Measurements from ENCODE around the gene MEIOB. TPM values are rescaled to one million over a fixed set of nuclear protein-coding genes. Genes with fewer than 3 reads are reported as not detected.

MEIOB gene
- total RNA-seq, 1 experiment from 2014 or later = 1.3 TPM

DNA sequence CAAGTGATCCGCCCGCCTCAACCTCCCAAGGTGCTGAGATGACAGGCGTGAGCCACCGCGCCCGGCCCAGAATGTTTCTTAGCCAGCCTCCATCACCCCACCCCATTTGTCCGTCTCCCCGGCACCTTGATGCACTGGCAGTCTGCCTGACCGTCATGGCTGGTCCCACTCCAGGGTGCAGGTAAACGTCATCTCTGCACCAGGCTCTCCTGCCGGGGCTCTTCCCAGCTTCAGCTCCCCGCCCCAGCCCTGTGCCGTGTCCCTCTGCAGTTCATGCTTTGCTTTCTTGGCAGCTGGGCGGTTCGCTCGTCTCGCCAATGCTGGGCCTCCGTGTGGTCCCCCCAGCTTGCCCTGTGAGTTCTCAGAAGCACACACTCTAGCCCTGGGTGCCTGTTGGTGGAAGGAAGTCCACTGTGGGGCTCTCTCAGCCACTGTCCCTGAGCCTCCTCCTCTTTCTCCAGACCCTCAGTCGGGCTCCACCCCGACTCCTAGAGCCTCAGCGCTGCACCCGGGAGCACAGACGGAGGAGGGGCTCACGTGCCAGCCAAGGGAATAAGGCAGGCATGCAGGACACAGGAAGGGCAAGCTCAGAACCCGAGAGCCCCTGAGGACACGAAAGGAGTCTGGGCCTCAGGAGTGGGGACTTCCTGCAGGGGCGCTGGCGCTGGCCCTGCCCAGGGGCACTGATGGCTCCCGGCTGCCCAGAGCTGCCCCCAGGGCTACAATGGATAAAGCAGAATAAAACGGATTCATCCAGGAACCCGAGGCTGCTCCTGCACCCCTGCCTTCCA lies 34.3 kb upstream of the MEIOB start:
- H3K56ac ChIP-seq (ENCODE audit: insufficient read length, low read depth, low read length) = no peak overlapping the region
- H2AFZ ChIP-seq (ENCODE audit: low read length) = no peak overlapping the region
- H3K27ac Mint-ChIP-seq = peak overlapping the region in 1 of 3 experiments; percentile 56; a peak in 1 of 7 replicates

More for the DNA sequence above, 34.3 kb upstream of the MEIOB start:
- DNase-seq = peak; percentile 34
- Histone ChIP-seq H2BK12ac (ENCODE audit: insufficient read length, low read depth, low read length) (no peak overlapping the region), H3K4me1 (ENCODE audit: insufficient read depth, low read length) (no peaks in the 10 kb centered on the region; the same call in 1 of the 2 replicates), H2BK15ac (ENCODE audit: low read depth, low read length) (no peak overlapping the region; the same call in 1 of the 2 replicates), H2BK120ac (ENCODE audit: low read depth, low read length, poor library complexity, severe bottlenecking) (no peak overlapping the region), H3K79me1 (ENCODE audit: insufficient read depth, low read depth, low read length, poor library complexity, severe bottlenecking) (no peaks in the 10 kb centered on the region), H3T11ph (ENCODE audit: low read length) (no peak overlapping the region), H3K9ac (ENCODE audit: extremely low read depth, insufficient read length, low read length) (peak overlapping the region; percentile 40), H2BK5ac (ENCODE audit: insufficient read length, low read length) (no peak overlapping the region), H3K4ac (ENCODE audit: low read depth, low read length) (no peak overlapping the region), H3K23ac (ENCODE audit: insufficient read length, low read depth, low read length) (no peak overlapping the region), H4K91ac (ENCODE audit: insufficient read length, low read depth, low read length) (no peak overlapping the region), H4K8ac (replicated peaks; ENCODE audit: insufficient read length, low read depth, low read length) (no peak overlapping the region), H4K5ac (ENCODE audit: insufficient read length, low read depth, low read length) (no peak overlapping the region), H3K9me3 (ENCODE audit: control insufficient read depth, low read depth, low read length) (no peaks in the 10 kb centered on the region), H3K23me2 (ENCODE audit: insufficient read length, low read depth, low read length, poor library complexity, severe bottlenecking) (no peaks in the 10 kb centered on the region), H3K27me3 (ENCODE audit: insufficient read depth, low read length) (no peaks in the 10 kb centered on the region), H3K4me2 (ENCODE audit: insufficient read depth, insufficient read length, low read length) (no peak overlapping the region), H4K20me1 (ENCODE audit: control insufficient read depth, insufficient read depth, insufficient read length) (no peaks in the 10 kb centered on the region), H3K14ac (ENCODE audit: insufficient read depth, low read length) (no peak overlapping the region), H3K18ac (ENCODE audit: insufficient read length, low read depth, low read length) (no peak overlapping the region), H3K27ac (ENCODE audit: insufficient read length, low read depth, low read length) (no peak overlapping the region), H2AK5ac (ENCODE audit: insufficient read length, low read length) (no peak overlapping the region), H3K79me2 (ENCODE audit: insufficient read depth, low read length) (no peaks in the 10 kb centered on the region), H2BK20ac (ENCODE audit: low read depth, low read length, poor library complexity, severe bottlenecking) (no peak overlapping the region)
- no peaks in the 10 kb centered on the region; a peak in 1 of 7 replicates for H3K36me3 Mint-ChIP-seq (ENCODE audit: insufficient read depth in 1 of 3, low read depth in 3 of 3)
- H3K4me3 Mint-ChIP-seq = no peak overlapping the region; a peak in 1 of 5 replicates
- H3K4me1 Mint-ChIP-seq = peaks cover 0 to 21% of the 10 kb centered on the region in 2 experiments; a peak in 2 of 4 replicates
- TF ChIP-seq, protein P1, sequence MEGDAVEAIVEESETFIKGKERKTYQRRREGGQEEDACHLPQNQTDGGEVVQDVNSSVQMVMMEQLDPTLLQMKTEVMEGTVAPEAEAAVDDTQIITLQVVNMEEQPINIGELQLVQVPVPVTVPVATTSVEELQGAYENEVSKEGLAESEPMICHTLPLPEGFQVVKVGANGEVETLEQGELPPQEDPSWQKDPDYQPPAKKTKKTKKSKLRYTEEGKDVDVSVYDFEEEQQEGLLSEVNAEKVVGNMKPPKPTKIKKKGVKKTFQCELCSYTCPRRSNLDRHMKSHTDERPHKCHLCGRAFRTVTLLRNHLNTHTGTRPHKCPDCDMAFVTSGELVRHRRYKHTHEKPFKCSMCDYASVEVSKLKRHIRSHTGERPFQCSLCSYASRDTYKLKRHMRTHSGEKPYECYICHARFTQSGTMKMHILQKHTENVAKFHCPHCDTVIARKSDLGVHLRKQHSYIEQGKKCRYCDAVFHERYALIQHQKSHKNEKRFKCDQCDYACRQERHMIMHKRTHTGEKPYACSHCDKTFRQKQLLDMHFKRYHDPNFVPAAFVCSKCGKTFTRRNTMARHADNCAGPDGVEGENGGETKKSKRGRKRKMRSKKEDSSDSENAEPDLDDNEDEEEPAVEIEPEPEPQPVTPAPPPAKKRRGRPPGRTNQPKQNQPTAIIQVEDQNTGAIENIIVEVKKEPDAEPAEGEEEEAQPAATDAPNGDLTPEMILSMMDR (conservative IDR thresholded peaks at IDR 0.05) = no peak
- peaks cover 26% of the 10 kb centered on the region for H3K27me3 Mint-ChIP-seq (ENCODE audit: low read depth)
- no CpG with 5 or more reads among the region's 31 CpGs for WGBS (ENCODE audit: extremely low coverage, insufficient read length, low lambda C conversion rate)
- H3K9me3 Mint-ChIP-seq = no peaks in the 10 kb centered on the region; a peak in 1 of 5 replicates

All from H9 (cell line).